ENCODE results near the gene RNF167. TPM values are rescaled to one million over a fixed set of nuclear protein-coding genes. Genes with fewer than 3 reads are reported as not detected.
A peak's percentile ranks its signal among the peaks of the same experiment; 100 is the strongest.

The RNF167 gene
- total and polyA plus RNA-seq, 2 of the 13 experiments (the other 11 are each of a cell fraction or from before 2014, with no cell fraction given) = 44.1 to 45.4 TPM

- TF ChIP-seq NFRKB (IDR thresholded peaks at IDR 0.05) = no peak
- TF ChIP-seq ZNF414 (CRISPR knock-in tag; IDR thresholded peaks at IDR 0.05) = no peak
- TF ChIP-seq MTA1 (CRISPR knock-in tag; IDR thresholded peaks at IDR 0.05; ENCODE audit: borderline replicate concordance) = no peak; the same call in 1 of the 2 replicates
- no peak for TF ChIP-seq NR2F2 (IDR thresholded peaks at IDR 0.05; ENCODE audit: borderline replicate concordance, low read depth)
- no peak for TF ChIP-seq GLMP (CRISPR knock-in tag; IDR thresholded peaks at IDR 0.05; ENCODE audit: borderline replicate concordance)
- no peak for TF ChIP-seq SPEN (CRISPR knock-in tag; IDR thresholded peaks at IDR 0.05; ENCODE audit: low read depth)
- TF ChIP-seq GPBP1L1 (CRISPR knock-in tag; IDR thresholded peaks at IDR 0.05) = no peak
- no peak for TF ChIP-seq ATF5 (CRISPR knock-in tag; IDR thresholded peaks at IDR 0.05; ENCODE audit: low read depth)
- TF ChIP-seq PAXIP1 (CRISPR knock-in tag; conservative IDR thresholded peaks at IDR 0.05) = no peak
- TF ChIP-seq FIP1L1 (IDR thresholded peaks at IDR 0.05; ENCODE audit: borderline replicate concordance, insufficient read depth, low read depth, low read length) = no peak
- TF ChIP-seq ZNF383 (CRISPR knock-in tag; IDR thresholded peaks at IDR 0.05; ENCODE audit: borderline replicate concordance) = no peak
- TF ChIP-seq ZNF598 (CRISPR knock-in tag; IDR thresholded peaks at IDR 0.05; ENCODE audit: borderline replicate concordance) = 0 out of 2 replicates have a peak, but pooled peaks have one; percentile 19
- TF ChIP-seq HCFC1 (IDR thresholded peaks at IDR 0.05; ENCODE audit: low read depth, low read length) = no peak
- no peak for TF ChIP-seq ZNF740 (CRISPR knock-in tag; IDR thresholded peaks at IDR 0.05)
- peak; percentile 88 for TF ChIP-seq TEAD2 (CRISPR knock-in tag; IDR thresholded peaks at IDR 0.05)
- no peak for TF ChIP-seq SMC3 (IDR thresholded peaks at IDR 0.05; ENCODE audit: low read length)
- no peak for TF ChIP-seq ATM (IDR thresholded peaks at IDR 0.05; ENCODE audit: borderline replicate concordance)
- TF ChIP-seq DMAP1 (CRISPR knock-in tag; IDR thresholded peaks at IDR 0.05) = no peak
These were observed 26.9 kb downstream of the RNF167 start (continued) for GRCh38 chr17:4966844-4967538.

Data from HepG2 (cell line).